ENCODE measurements around the gene MATN1. TPM values are rescaled to one million over a fixed set of nuclear protein-coding genes. Genes with fewer than 3 reads are reported as not detected.

MATN1 gene
- polyA plus RNA-seq, 1 experiment = 0.12 TPM

DNA sequence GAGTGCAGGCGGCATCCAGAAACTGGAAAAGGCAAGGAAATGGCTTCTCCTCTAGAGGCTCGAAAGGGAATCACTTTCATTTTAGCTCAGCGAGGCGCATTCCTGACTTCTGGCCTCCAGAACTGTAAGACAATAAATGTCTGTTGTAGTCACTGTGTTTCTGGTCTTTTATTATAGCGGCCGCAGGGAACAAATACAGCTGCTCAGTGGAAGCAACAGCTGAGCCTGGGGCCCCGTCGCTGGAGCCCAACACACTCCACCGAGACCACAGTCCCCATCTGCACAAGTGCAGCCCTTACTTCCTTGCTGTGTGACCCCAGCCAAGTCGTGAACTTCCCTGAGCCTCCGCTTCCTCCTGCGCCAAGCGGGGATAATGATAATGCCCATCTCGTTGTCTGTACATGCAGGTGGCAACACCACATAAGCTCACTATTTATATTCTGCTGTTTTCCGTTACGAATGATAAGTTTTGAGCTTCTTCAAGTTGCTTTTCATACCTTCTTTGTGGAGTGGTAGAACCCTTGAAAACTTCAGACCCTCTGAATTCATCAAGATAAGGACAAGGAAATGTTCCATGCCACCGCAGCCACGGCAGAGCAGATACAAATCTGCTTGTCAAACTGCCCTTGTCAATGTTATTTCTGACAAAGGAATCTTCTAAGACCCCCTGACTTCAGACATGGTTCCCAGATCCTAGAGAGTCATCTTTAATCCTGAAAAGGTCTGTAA lies 37.4 kb upstream of the MATN1 start:
- CTCF ChIA-PET = interaction anchor here (1.0 to 5.3 kb wide), 6 partner anchors 18 to 168 kb away, joined by 3 to 31 read pairs (median 4); no protein-coding TSS in a partner anchor
- H3K27ac ChIP-seq (ENCODE audit: low read depth, low read length) = no peak overlapping the region
- H3K9me3 ChIP-seq (ENCODE audit: control insufficient read depth, insufficient read depth, low read length) = peaks cover 7% of the 10 kb centered on the region
- no peak for DNase-seq (ENCODE audit: low read depth, low spot score)
- TF ChIP-seq, protein P1, sequence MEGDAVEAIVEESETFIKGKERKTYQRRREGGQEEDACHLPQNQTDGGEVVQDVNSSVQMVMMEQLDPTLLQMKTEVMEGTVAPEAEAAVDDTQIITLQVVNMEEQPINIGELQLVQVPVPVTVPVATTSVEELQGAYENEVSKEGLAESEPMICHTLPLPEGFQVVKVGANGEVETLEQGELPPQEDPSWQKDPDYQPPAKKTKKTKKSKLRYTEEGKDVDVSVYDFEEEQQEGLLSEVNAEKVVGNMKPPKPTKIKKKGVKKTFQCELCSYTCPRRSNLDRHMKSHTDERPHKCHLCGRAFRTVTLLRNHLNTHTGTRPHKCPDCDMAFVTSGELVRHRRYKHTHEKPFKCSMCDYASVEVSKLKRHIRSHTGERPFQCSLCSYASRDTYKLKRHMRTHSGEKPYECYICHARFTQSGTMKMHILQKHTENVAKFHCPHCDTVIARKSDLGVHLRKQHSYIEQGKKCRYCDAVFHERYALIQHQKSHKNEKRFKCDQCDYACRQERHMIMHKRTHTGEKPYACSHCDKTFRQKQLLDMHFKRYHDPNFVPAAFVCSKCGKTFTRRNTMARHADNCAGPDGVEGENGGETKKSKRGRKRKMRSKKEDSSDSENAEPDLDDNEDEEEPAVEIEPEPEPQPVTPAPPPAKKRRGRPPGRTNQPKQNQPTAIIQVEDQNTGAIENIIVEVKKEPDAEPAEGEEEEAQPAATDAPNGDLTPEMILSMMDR (IDR thresholded peaks at IDR 0.05; ENCODE audit: low read depth, low read length) = no peak
- H3K27me3 ChIP-seq (ENCODE audit: control insufficient read depth, insufficient read depth, low read length) = peaks cover 5% of the 10 kb centered on the region
- POLR2A ChIA-PET = interaction anchor here (0.6 kb wide), 2 partner anchors 9 kb away, joined by 3 to 7 read pairs; no protein-coding TSS in a partner anchor
- no peak overlapping the region for H3K4me3 ChIP-seq (ENCODE audit: low read depth, low read length)

DNA sequence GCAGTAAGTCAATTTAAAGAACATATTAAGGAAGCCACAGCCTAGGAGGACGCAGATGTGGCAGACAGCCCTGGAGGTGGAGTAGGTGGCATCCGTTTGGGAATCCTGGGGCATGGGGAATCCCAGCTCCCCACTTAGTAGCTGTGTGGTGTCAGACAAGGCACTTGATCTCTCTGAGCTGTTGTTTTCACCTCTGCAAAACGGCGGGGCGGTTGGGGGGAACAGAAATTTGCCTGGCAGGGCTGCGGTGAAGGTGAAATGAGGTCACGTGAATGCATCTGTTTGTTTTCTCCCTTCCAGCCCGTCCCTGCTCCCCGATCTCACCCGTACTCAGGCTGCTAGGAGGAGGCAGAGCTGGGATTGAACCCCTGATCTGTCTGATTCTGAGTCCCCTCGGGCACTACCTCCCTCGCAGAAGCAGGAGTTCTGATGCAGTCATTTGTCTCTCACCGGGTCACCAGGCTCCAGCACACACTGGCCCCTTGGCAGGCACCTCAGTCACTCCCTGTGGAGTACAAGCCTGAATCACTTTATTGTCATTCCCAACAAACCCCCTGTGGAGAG lies 36.4 kb upstream of the MATN1 start:
- TF ChIP-seq, protein P1 (IDR thresholded peaks at IDR 0.05; ENCODE audit: low read depth, low read length) = no peak
- peaks cover 7% of the 10 kb centered on the region for H3K27me3 ChIP-seq (ENCODE audit: control insufficient read depth, insufficient read depth, low read length)
- CTCF ChIA-PET = interaction anchor here (2.3 to 5.3 kb wide), 2 partner anchors 19 to 23 kb away, joined by 13 to 31 read pairs; no protein-coding TSS in a partner anchor
- H3K27ac ChIP-seq (ENCODE audit: low read depth, low read length) = no peak overlapping the region
- no peak for DNase-seq (ENCODE audit: low read depth, low spot score)
- H3K4me3 ChIP-seq (ENCODE audit: low read depth, low read length) = no peak overlapping the region
- POLR2A ChIA-PET = no interaction called here
- H3K9me3 ChIP-seq (ENCODE audit: control insufficient read depth, insufficient read depth, low read length) = peaks cover 7% of the 10 kb centered on the region

DNA sequence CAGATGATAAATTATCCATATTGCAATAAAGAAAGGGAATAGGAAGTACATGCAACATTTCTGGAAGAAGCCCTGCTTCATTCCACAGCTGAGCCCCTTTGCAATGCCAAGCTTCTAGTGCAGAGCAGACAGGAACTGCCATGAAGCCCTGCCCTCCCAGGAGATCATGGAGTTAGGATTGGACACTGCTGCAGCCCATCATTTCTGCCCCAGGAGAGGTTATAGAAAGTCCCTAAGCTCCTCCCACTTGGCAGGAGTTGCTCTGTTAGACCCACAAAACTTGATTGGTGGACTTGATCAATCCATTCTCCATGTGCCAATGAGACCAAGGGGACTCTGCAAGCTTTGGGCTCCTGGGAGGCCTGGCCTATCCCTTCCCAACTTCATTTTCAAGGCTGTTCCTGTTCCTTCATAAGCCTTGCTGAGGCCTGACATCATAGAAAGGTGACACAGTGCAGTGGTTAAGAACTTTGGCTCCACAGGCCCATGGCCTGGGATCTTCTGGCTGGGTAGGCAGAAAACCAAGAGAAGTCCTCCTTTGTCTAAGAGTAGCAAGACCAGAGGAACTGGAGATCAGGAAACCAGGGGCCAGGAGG lies 35.5 kb upstream of the MATN1 start:
- Histone ChIP-seq H3K9me3 (ENCODE audit: control insufficient read depth, insufficient read depth, low read length) (peaks cover 7% of the 10 kb centered on the region), H3K27ac (ENCODE audit: low read depth, low read length) (no peak overlapping the region), H3K27me3 (ENCODE audit: control insufficient read depth, insufficient read depth, low read length) (peaks cover 15% of the 10 kb centered on the region), H3K4me3 (ENCODE audit: low read depth, low read length) (no peak overlapping the region)
- ChIA-PET POLR2A (no interaction called here), CTCF (interaction anchor here (1.1 to 3.8 kb wide), 3 partner anchors 20 to 39 kb away, joined by 4 to 18 read pairs (median 13); no protein-coding TSS in a partner anchor)
- TF ChIP-seq, protein P1 (IDR thresholded peaks at IDR 0.05; ENCODE audit: low read depth, low read length) = no peak
- DNase-seq (ENCODE audit: low read depth, low spot score) = no peak

DNA sequence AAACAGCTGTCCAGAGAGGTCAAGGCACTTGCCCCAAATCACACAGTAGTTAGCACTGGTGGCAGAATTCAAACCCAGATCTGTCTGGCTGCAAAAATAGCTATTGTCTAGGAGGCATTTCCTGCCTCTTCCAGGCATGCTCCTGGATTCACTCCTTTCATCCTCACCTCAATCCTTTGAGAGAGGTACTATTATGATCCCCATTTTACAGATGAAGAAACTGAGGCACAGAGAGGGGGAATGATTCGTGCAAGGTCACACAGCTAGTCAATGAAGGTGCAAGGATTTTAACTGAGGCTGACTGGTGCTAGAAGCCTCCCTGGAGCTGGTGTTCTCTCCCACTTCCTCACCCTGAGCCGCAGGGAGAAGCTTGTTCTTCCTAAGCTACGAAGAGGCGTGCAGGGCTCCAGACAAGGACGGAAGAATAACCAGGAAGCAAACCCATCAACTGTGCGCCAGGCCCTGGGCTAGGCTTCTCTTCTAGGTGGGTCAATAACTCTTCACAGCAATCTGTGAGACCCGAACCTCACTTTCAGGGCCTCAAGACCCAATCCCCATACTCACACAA lies 34.8 kb upstream of the MATN1 start:
- Histone ChIP-seq H3K9me3 (ENCODE audit: control insufficient read depth, insufficient read depth, low read length) (peaks cover 7% of the 10 kb centered on the region), H3K4me3 (ENCODE audit: low read depth, low read length) (no peak overlapping the region), H3K27ac (ENCODE audit: low read depth, low read length) (no peak overlapping the region), H3K27me3 (ENCODE audit: control insufficient read depth, insufficient read depth, low read length) (peaks cover 19% of the 10 kb centered on the region)
- TF ChIP-seq, protein P1 (IDR thresholded peaks at IDR 0.05; ENCODE audit: low read depth, low read length) = no peak
- ChIA-PET CTCF (interaction anchor here (1.1 to 3.8 kb wide), 3 partner anchors 21 to 38 kb away, joined by 4 to 18 read pairs (median 13); no protein-coding TSS in a partner anchor), POLR2A (no interaction called here)
- no peak for DNase-seq (ENCODE audit: low read depth, low spot score)
